HL-60 (cell line): ENCODE data around the gene ADRA2C.

Experiments
- GABPA ChIP-seq: IDR thresholded peaks from 2 replicates; pipeline ENCODE4 v1.6.1; 2012; ENCODE audit warnings: low read depth
- POLR2AphosphoS5 ChIP-seq: IDR thresholded peaks from 2 replicates; pipeline ENCODE4 v1.6.1; 2012; ENCODE audit warnings: low read depth
- TF ChIP-seq, protein P1 (sequence below): IDR thresholded peaks from one replicate; pipeline ENCODE4 v1.5.1; 2011; ENCODE audit warnings: low read length, control low read depth, inconsistent platforms; ENCODE audit not compliant: insufficient read depth

DNA sequence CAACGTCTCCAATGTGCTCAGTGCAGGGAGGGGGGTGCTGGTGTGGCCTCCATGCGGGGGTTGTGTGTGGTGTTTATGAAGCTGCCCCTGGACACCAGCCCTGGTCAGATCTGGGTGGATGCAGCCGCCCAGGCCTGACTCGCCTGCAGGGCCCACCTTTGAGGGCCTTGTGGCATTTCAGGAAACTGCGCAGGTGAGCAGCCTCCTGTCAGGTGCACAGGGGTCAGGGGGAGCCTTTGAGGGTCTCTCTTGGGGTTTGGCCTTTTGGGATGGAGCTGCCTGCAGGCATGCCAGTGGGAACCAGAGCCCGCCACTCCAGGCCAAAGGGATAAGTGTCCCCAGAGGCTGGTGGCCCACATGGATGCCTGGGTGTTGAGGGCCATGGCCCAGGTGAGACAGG lies 45.4 kb downstream of the ADRA2C start:
- TF ChIP-seq, protein P1, sequence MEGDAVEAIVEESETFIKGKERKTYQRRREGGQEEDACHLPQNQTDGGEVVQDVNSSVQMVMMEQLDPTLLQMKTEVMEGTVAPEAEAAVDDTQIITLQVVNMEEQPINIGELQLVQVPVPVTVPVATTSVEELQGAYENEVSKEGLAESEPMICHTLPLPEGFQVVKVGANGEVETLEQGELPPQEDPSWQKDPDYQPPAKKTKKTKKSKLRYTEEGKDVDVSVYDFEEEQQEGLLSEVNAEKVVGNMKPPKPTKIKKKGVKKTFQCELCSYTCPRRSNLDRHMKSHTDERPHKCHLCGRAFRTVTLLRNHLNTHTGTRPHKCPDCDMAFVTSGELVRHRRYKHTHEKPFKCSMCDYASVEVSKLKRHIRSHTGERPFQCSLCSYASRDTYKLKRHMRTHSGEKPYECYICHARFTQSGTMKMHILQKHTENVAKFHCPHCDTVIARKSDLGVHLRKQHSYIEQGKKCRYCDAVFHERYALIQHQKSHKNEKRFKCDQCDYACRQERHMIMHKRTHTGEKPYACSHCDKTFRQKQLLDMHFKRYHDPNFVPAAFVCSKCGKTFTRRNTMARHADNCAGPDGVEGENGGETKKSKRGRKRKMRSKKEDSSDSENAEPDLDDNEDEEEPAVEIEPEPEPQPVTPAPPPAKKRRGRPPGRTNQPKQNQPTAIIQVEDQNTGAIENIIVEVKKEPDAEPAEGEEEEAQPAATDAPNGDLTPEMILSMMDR = no peak
- TF ChIP-seq GABPA = no peak
- no peak for TF ChIP-seq POLR2AphosphoS5
